ENCODE measurements around the gene SOBP.

The SOBP gene

GRCh38 chr6:107538856-107539387 is 49.0 kb downstream of the SOBP start (continued):
- no peak for TF ChIP-seq GLIS3 (CRISPR knock-in tag; IDR thresholded peaks at IDR 0.05)

GRCh38 chr6:107539409-107539808 is 49.5 kb downstream of the SOBP start:
- ATAC-seq = peak; percentile 33; the same call in 1 of the 3 replicates
- TF ChIP-seq OSR1 (CRISPR knock-in tag; IDR thresholded peaks at IDR 0.05) = no peak
- TF ChIP-seq CREB5 (CRISPR knock-in tag; IDR thresholded peaks at IDR 0.05; ENCODE audit: low read depth) = no peak
- no peak for TF ChIP-seq BACH2 (CRISPR knock-in tag; IDR thresholded peaks at IDR 0.05; ENCODE audit: borderline replicate concordance)
- no peak for TF ChIP-seq ZNF70 (CRISPR knock-in tag; IDR thresholded peaks at IDR 0.05)
- TF ChIP-seq PPARA (CRISPR knock-in tag; IDR thresholded peaks at IDR 0.05; ENCODE audit: borderline replicate concordance) = no peak
- no peak for TF ChIP-seq ZNF8 (CRISPR knock-in tag; IDR thresholded peaks at IDR 0.05)
- TF ChIP-seq ISL1 (CRISPR knock-in tag; IDR thresholded peaks at IDR 0.05) = no peak
- no peak for TF ChIP-seq ZNF565 (CRISPR knock-in tag; conservative IDR thresholded peaks at IDR 0.05; ENCODE audit: low read depth)
- TF ChIP-seq POU6F1 (CRISPR knock-in tag; IDR thresholded peaks at IDR 0.05; ENCODE audit: borderline replicate concordance, low read depth) = no peak
- TF ChIP-seq ZC3H10 (CRISPR knock-in tag; IDR thresholded peaks at IDR 0.05) = no peak
- TF ChIP-seq TCF4 (CRISPR knock-in tag; IDR thresholded peaks at IDR 0.05; ENCODE audit: borderline replicate concordance) = no peak
- TF ChIP-seq ZFP3 (CRISPR knock-in tag; IDR thresholded peaks at IDR 0.05) = no peak
- TF ChIP-seq CSRNP3 (CRISPR knock-in tag; IDR thresholded peaks at IDR 0.05) = no peak
- no peak for TF ChIP-seq CSDC2 (CRISPR knock-in tag; IDR thresholded peaks at IDR 0.05)
- TF ChIP-seq TOX (CRISPR knock-in tag; IDR thresholded peaks at IDR 0.05; ENCODE audit: borderline replicate concordance) = no peak
- no peak for TF ChIP-seq ESRRG (CRISPR knock-in tag; IDR thresholded peaks at IDR 0.05)

GRCh38 chr6:107539849-107540464 is 50.0 kb downstream of the SOBP start:
- ATAC-seq = no peak
- TF ChIP-seq SNAI2 (CRISPR knock-in tag; IDR thresholded peaks at IDR 0.05) (no peak), TOX (CRISPR knock-in tag; IDR thresholded peaks at IDR 0.05; ENCODE audit: borderline replicate concordance) (no peak), TCF4 (CRISPR knock-in tag; IDR thresholded peaks at IDR 0.05; ENCODE audit: borderline replicate concordance) (no peak), RARB (CRISPR knock-in tag; IDR thresholded peaks at IDR 0.05) (no peak), GLIS3 (CRISPR knock-in tag; IDR thresholded peaks at IDR 0.05) (no peak), TSHZ2 (CRISPR knock-in tag; IDR thresholded peaks at IDR 0.05) (no peak), POU6F1 (CRISPR knock-in tag; IDR thresholded peaks at IDR 0.05; ENCODE audit: borderline replicate concordance, low read depth) (no peak), ZFP3 (CRISPR knock-in tag; IDR thresholded peaks at IDR 0.05) (no peak), OSR1 (CRISPR knock-in tag; IDR thresholded peaks at IDR 0.05) (no peak), ZNF8 (CRISPR knock-in tag; IDR thresholded peaks at IDR 0.05) (no peak), ISL1 (CRISPR knock-in tag; IDR thresholded peaks at IDR 0.05) (no peak), BACH2 (CRISPR knock-in tag; IDR thresholded peaks at IDR 0.05; ENCODE audit: borderline replicate concordance) (no peak), ZC3H10 (CRISPR knock-in tag; IDR thresholded peaks at IDR 0.05) (no peak), ARNTL (CRISPR knock-in tag; IDR thresholded peaks at IDR 0.05; ENCODE audit: borderline replicate concordance, low read depth) (no peak), ZFP30 (CRISPR knock-in tag; IDR thresholded peaks at IDR 0.05) (no peak), CSDC2 (CRISPR knock-in tag; IDR thresholded peaks at IDR 0.05) (no peak)

All from SK-N-SH treated with all-trans-retinoic acid at 6 μM for 48 hours (cell line).